GM23248 (cell line): ENCODE measurements around the gene DLST. TPM values are rescaled to one million over a fixed set of nuclear protein-coding genes. Genes with fewer than 3 reads are reported as not detected.

Experiments used
- DNase-seq: peaks from one replicate; pipeline ENCODE4 v3.0.0-alpha.2; 2015
- H2AFZ ChIP-seq: fragments of 200-600 bp; sonication (generic); 2 replicates; pipeline ENCODE4 v1.6.1; 2016; ENCODE audit warnings: antibody characterized with exemption
- H3F3A ChIP-seq: fragments of 200-600 bp; sonication (generic); 2 replicates; pipeline ENCODE4 v1.6.1; 2016; ENCODE audit warnings: mild to moderate bottlenecking, antibody characterized with exemption, mixed run types; ENCODE audit not compliant: insufficient read depth
- H3K27ac ChIP-seq: fragments of 200-600 bp; sonication (generic); 2 replicates; pipeline ENCODE4 v1.5.1; 2016; ENCODE audit warnings: mild to moderate bottlenecking
- H3K27me3 ChIP-seq: fragments of 200-600 bp; sonication (generic); replicated peaks from 2 replicates; pipeline ENCODE4 v1.6.1; 2016; ENCODE audit warnings: mild to moderate bottlenecking; ENCODE audit not compliant: insufficient read depth
- H3K36me3 ChIP-seq: fragments of 200-600 bp; sonication (generic); 2 replicates; pipeline ENCODE4 v1.6.1; 2016; ENCODE audit warnings: low read depth, mild to moderate bottlenecking
- H3K4me1 ChIP-seq: fragments of 200-600 bp; sonication (generic); 2 replicates; pipeline ENCODE4 v1.6.1; 2016; ENCODE audit warnings: mild to moderate bottlenecking; ENCODE audit not compliant: insufficient read depth
- H3K4me2 ChIP-seq: fragments of 200-600 bp; sonication (generic); one replicate; pipeline ENCODE4 v1.6.1; 2016; ENCODE audit warnings: mild to moderate bottlenecking; ENCODE audit not compliant: unreplicated experiment
- H3K4me3 ChIP-seq: fragments of 200-600 bp; sonication (generic); 2 replicates; pipeline ENCODE4 v1.5.1; 2016; ENCODE audit warnings: mild to moderate bottlenecking
- H3K79me2 ChIP-seq: fragments of 200-600 bp; sonication (generic); 2 replicates; pipeline ENCODE4 v1.6.1; 2016; ENCODE audit warnings: mild to moderate bottlenecking; ENCODE audit not compliant: insufficient read depth
- H3K9ac ChIP-seq: fragments of 200-600 bp; sonication (generic); 2 replicates; pipeline ENCODE4 v1.6.1; 2016; ENCODE audit warnings: mild to moderate bottlenecking
- H3K9me2 ChIP-seq: fragments of 200-600 bp; sonication (generic); 2 replicates; pipeline ENCODE4 v1.6.1; 2016; ENCODE audit warnings: mixed run types, mild to moderate bottlenecking, moderate library complexity; ENCODE audit not compliant: insufficient read depth
- H3K9me3 ChIP-seq: fragments of 200-600 bp; sonication (generic); one replicate; pipeline ENCODE4 v1.6.1; 2017; ENCODE audit warnings: low read depth
- H4K20me1 ChIP-seq: fragments of 200-600 bp; sonication (generic); 2 replicates; pipeline ENCODE4 v1.6.0; 2016; ENCODE audit not compliant: insufficient read depth
- EZH2 ChIP-seq: fragments of 200-600 bp; sonication (generic); IDR thresholded peaks from 2 replicates; pipeline ENCODE4 v1.6.1; 2018; ENCODE audit warnings: antibody characterized with exemption, mild to moderate bottlenecking; ENCODE audit not compliant: insufficient read depth, poor library complexity, severe bottlenecking
- EZH2phosphoT487 ChIP-seq: fragments of 200-600 bp; sonication (generic); IDR thresholded peaks from 2 replicates; pipeline ENCODE4 v1.6.1; 2018; ENCODE audit warnings: antibody characterized with exemption, moderate library complexity, mild to moderate bottlenecking, low read depth; ENCODE audit not compliant: insufficient read depth
- WGBS, 2 experiments: methylation state at CpG; one replicate each; pipeline ENCODE4 v1.1.6; 2015 to 2017; ENCODE audit warnings: low lambda C conversion rate in 2 of 2, low coverage in 1 of 2; ENCODE audit errors: missing lambda C conversion rate in 2 of 2; 5-methylcytosine and 5-hydroxymethylcytosine counted together
- in situ Hi-C: fragments of 300-500 bp; cut with MboI; formaldehyde crosslinking; loops from 2 replicates; pipeline ENCODE4 v1.15.0; 2020
- polyA plus RNA-seq: library from polyadenylated mRNA; unstranded; fragments of >200 nt; fragmentation: Nextera tagmentation; extraction: Ambion mirVana; gene quantifications from 2 replicates; pipeline ENCODE4 v1.2.1, GENCODE V29; 2016
- total RNA-seq: library from RNA; depleted of rRNA; stranded (reverse); fragments of >200 nt; shearing (Covaris generic); gene quantifications from 2 replicates; pipeline ENCODE4 v1.2.3, GENCODE V29; 2014

The DLST gene
- total and polyA plus RNA-seq, 2 experiments from 2014 or later: 11.8 to 60.8 TPM

- 4 to 23% methylated on average over 3 of the region's 3 CpGs for WGBS, 2 experiments
- TF ChIP-seq EZH2phosphoT487 (0 out of 2 replicates have a peak, but pooled peaks have one; percentile 58), EZH2 (no peak)
- Histone ChIP-seq H3F3A (peaks cover 76% of the 10 kb centered on the region), H3K9me3 (no peaks in the 10 kb centered on the region), H3K79me2 (peaks cover 86% of the 10 kb centered on the region), H3K27ac (peak overlapping the region; percentile 87), H3K36me3 (peaks cover 13% of the 10 kb centered on the region; the same call in 1 of the 2 replicates), H3K9me2 (no peaks in the 10 kb centered on the region), H2AFZ (no peak overlapping the region), H3K27me3 (no peaks in the 10 kb centered on the region), H4K20me1 (peaks cover 32% of the 10 kb centered on the region), H3K4me1 (peaks cover 55% of the 10 kb centered on the region), H3K9ac (peak overlapping the region; percentile 54), H3K4me3 (0 out of 2 replicates have a peak overlapping the region, but pooled peaks have one; percentile 30), H3K4me2 (peak overlapping the region; percentile 58)
- DNase-seq: peak; percentile 97
- in situ Hi-C loops: no loop called here
These were observed 4.3 kb downstream of the DLST start for GRCh38 chr14:74886001-74886400.

DNA sequence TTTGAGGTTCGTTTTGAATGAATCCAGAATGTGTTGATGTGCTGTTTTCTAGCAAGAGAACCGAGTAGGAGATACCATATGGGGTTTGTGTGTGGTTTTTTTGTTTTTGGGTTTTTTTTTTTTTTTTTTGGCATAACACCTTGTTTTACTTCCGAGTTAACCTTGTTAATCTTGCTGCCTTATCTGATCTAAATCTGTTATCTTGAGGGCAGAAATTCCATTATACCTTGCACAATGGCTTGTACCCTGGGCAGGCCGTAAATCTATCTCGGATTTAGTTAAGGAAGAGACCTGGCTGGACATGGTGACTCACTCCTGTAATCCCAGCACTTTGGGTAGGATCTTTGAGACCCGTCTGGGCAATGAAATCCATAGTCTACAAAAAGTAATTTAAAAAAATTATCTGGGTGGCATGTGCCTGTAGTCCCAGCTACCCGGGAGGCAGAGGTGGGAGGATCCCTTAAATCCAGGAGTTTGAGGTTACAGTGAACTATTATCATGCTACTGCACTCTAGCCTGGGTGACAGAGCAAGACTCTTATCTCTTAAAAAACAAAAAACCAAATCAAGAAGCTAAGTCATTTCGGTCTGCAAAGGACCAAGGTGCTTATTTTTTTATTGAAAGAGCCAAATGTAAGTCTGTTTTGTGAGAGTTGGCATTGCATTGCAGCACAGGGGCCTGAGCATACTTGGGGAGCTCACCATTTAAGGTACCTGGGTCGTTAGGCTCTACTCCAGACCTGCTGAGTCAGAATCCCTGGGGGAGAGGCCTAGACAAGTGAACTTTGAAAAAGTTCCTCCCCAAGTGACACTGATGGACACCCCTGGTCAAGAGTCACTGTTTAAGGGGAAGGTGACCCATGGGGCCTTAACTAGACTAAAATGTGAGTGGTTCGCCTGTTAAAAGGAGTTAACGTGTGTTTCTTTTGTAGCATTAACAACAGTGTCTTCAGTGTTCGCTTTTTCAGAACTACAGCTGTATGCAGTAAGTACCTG, 6.7 kb downstream of the DLST start:
- TF ChIP-seq EZH2: no peak
- H3F3A ChIP-seq: peaks cover 74% of the 10 kb centered on the region
- no peaks in the 10 kb centered on the region for H3K9me3 ChIP-seq
- peak overlapping the region; percentile 18 for H3K4me2 ChIP-seq
- peak overlapping the region; percentile 1; the same call in 1 of the 2 replicates for H3K9ac ChIP-seq
- WGBS, 2 experiments: 50 to 53% methylated on average over 12 of the region's 12 CpGs
- peaks cover 90% of the 10 kb centered on the region for H3K79me2 ChIP-seq
- H3K4me3 ChIP-seq: no peak overlapping the region
- no peaks in the 10 kb centered on the region for H3K27me3 ChIP-seq
- peak; percentile 45 for DNase-seq
- peaks cover 67% of the 10 kb centered on the region for H3K4me1 ChIP-seq
- peaks cover 37% of the 10 kb centered on the region for H3K36me3 ChIP-seq
- no peak overlapping the region for H2AFZ ChIP-seq
- peaks cover 29% of the 10 kb centered on the region for H4K20me1 ChIP-seq
- H3K27ac ChIP-seq: peak overlapping the region; percentile 17; the same call in 1 of the 2 replicates
- in situ Hi-C loops: no loop called here
- H3K9me2 ChIP-seq: no peaks in the 10 kb centered on the region

DNA sequence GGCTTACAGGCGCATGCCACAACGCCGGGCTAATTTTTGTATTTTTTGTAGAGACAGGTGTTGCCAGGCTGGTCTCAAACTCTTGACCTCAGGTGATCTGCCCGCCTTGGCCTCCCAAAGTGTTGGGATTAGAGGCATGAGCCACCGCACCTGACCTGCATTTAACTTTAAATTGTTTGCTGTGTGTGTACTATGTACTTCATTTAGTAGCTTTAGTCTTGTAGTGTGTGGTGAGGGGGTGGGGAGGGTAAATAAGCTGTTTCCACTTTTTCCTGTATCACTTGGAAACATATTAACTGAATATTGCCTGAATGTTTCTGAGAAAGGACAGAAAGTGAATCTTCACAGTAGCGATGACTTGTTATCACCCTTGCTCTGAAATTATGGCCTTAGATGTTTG, 8.5 kb downstream of the DLST start:
- Histone ChIP-seq H3K79me2 (peaks cover 85% of the 10 kb centered on the region), H3K9ac (no peak overlapping the region), H3K4me2 (no peak overlapping the region), H3F3A (peaks cover 56% of the 10 kb centered on the region), H3K27ac (no peak overlapping the region), H3K4me3 (no peak overlapping the region), H4K20me1 (peaks cover 21% of the 10 kb centered on the region), H2AFZ (no peak overlapping the region), H3K4me1 (peaks cover 49% of the 10 kb centered on the region), H3K9me2 (no peaks in the 10 kb centered on the region), H3K9me3 (no peaks in the 10 kb centered on the region), H3K27me3 (no peaks in the 10 kb centered on the region), H3K36me3 (peaks cover 55% of the 10 kb centered on the region)
- WGBS, 2 experiments: 94 to 99% methylated on average over 6 of the region's 6 CpGs
- no peak for TF ChIP-seq EZH2phosphoT487
- no peak for TF ChIP-seq EZH2
- in situ Hi-C loops: no loop called here
- no peak for DNase-seq

DNA sequence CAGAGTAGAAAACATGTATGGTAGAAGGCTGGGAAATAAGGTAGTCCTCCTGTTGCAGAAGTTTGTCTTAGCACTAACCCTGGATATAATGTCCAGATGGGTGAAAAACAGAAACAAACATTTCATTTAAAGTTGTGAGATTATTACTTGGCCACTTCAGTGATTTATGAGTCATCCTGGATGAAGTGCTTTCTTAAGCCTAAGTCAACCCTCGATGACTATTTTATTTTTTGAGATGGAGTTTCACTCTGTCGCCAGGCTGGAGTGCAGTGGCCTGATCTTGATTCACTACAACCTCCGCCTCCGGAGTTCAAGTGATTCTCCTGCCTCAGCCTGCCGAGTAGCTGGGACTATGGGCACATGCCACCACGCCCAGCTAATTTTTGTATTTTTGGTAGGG, 10.2 kb downstream of the DLST start:
- Histone ChIP-seq H3K27ac (peak overlapping the region; percentile 47), H3K79me2 (peaks cover 88% of the 10 kb centered on the region), H3F3A (peaks cover 42% of the 10 kb centered on the region), H4K20me1 (peaks cover 14% of the 10 kb centered on the region), H2AFZ (no peak overlapping the region), H3K4me1 (peaks cover 35% of the 10 kb centered on the region), H3K4me2 (peak overlapping the region; percentile 27), H3K27me3 (no peaks in the 10 kb centered on the region), H3K4me3 (no peak overlapping the region), H3K9ac (no peak overlapping the region; the same call in 1 of the 2 replicates), H3K36me3 (peaks cover 71% of the 10 kb centered on the region), H3K9me2 (no peaks in the 10 kb centered on the region), H3K9me3 (no peaks in the 10 kb centered on the region)
- WGBS, 2 experiments: 54 to 55% methylated on average over 6 of the region's 6 CpGs
- no peak for TF ChIP-seq EZH2
- TF ChIP-seq EZH2phosphoT487: no peak
- DNase-seq: peak; percentile 74
- in situ Hi-C loops: no loop called here
